ENCODE measurements around the gene HELZ.
"Not testable (repeated sequence)": the region's sequence is repeated elsewhere in the genome, so short reads cannot be mapped to it uniquely, and the experiment has no call there.

HELZ gene

DNA sequence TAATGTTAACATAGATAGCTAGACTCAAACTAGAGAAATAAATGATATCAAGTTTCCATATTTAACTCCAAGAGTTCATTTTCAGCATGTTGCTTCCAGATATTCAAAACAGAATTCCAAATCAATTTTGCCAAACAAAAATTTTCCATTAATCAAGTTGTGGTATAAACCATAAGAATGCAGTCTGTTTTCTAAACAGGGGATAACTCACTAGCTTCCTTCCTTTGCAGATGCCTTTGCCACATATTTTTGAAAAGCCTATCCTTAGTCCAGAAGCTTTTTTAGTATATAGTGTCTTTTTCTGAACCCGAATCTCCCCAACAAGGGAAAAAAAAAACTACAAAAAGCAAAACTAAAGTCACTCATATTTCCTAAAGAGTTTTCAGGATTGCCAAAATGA lies 61.5 kb downstream of the HELZ start:
- DNase-seq = no peak

GRCh38 chr17:67181825-67182224 lies 63.2 kb downstream of the HELZ start:
- DNase-seq = no peak

DNA sequence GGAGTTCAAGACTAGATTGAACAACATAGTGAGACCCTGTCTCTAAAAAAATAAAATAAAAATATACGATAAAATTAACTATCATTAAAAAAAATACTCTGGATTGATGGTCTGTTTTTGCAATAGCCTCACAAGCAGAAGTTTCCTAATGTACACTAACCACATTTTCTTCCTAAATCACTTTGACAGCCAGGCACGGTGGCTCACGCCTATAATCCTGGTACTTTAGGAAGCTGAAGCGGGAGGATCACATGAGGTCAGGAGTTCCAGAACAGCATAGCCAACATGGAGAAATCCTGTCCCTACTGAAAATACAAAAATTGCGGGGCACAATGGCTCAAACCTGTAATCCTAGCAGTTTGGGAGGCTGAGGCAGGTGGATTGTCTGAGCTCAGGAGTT lies 64.7 kb downstream of the HELZ start:
- no peak for DNase-seq

DNA sequence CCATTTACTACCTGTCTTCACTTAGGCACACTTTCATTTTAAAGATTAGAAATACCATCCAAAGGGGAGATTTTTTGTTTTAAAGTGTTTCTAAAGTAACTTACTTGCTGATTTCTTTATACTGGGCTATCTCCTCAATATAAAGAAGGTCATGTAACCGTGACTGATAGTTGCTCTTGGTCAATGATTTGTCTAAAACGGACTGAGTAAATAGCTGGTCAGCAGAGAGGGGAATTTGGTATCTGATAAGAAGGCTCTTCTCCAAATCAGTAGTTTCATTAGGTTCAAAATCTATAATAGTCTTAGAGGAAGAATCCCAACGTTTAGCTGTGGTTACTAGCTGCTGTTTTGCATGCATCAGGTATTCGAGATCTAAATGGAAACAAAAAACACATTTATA lies 66.4 kb downstream of the HELZ start:
- DNase-seq = no peak

- DNase-seq = no peak
Measured at GRCh38 chr17:67177732-67178131, 67.3 kb downstream of the HELZ start.

GRCh38 chr17:67174190-67174589 lies 70.8 kb downstream of the HELZ start:
- no peak for DNase-seq

GRCh38 chr17:67171560-67171959 lies 73.4 kb downstream of the HELZ start:
- DNase-seq = no peak

DNA sequence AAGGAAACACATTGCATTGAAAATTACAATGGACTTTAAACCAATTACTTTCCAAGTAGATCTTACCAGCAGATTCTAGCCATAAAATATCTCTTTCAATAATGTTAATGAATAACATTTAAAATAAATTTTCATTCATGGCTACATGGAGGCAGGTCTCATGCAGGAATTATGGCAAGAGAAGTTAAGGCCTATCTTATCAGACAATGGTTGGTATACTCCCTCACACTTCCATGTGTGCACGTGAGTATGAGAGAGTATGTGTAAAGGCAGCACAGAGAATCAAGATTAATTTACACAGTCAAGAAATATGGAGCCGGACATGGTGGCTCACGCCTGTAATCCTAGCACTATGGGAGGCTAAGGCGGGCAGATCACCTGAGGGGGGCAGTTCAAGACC lies 76.5 kb downstream of the HELZ start:
- DNase-seq = no peak

- no peak for DNase-seq
Measured at GRCh38 chr17:67165201-67165600, 79.8 kb downstream of the HELZ start.

- no peak for DNase-seq
Measured at GRCh38 chr17:67164302-67164701, 80.7 kb downstream of the HELZ start.

GRCh38 chr17:67162771-67163170 lies 82.2 kb downstream of the HELZ start:
- DNase-seq = no peak

DNA sequence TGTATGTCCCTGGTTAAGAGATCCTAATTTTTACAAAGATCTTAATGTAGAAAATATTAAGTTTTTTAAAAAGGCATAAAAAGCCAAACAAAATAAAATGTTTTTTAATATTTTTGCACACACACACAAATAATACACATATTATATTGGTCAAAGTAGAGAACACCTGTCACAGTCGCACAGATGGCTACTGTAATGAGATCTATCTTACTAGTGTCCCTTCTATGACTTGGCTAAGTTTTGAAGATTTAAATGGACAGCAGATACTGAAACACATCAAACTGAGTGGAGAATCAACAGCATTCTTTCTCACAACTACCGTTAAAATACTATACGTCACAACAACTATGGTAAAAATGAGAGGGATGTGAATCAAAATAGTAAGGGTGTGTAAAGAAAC lies 83.4 kb downstream of the HELZ start:
- no peak for DNase-seq

DNA sequence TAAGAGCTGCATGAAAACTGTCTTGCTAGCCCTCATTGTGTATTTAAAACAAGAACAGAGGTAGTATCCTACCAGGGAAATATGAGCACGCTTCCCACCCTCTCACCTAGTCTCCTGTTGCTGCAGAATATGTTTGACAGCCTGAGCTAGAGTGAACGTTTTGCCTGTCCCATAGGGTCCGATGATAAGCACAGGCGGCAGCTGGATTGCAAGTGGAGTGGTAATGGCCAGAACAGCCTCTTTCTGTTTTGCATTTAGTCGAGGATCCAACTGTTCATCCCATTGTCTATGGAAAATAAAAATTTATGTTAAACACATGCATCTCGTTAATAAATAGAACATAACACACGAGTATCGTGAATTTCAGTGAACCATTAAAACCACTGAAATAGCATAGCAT lies 84.2 kb downstream of the HELZ start:
- no peak for DNase-seq

- no peak for DNase-seq
Measured at GRCh38 chr17:67157732-67158639, 87.0 kb downstream of the HELZ start.

- no peak for DNase-seq
Measured at GRCh38 chr17:67156269-67157199, 88.5 kb downstream of the HELZ start.

DNA sequence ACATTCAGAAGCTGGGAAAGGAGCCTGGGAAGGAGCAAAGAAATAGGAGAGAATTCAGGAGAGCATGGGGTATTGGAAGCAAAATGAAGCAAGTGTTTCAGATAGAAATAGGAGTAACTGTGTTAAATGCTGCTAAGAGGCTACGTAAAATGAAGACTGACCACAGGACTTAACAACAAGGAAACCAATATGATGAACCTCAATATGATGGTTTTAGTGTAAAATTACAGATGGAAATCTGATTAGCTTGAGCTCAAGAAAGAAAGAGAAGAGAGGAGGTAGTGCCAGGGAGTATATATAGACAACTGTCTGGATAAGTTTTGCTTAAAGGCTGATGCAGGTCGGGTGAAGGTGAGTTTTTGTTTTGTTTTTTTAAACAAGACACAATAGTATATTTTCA lies 92.2 kb downstream of the HELZ start:
- DNase-seq = no peak

DNA sequence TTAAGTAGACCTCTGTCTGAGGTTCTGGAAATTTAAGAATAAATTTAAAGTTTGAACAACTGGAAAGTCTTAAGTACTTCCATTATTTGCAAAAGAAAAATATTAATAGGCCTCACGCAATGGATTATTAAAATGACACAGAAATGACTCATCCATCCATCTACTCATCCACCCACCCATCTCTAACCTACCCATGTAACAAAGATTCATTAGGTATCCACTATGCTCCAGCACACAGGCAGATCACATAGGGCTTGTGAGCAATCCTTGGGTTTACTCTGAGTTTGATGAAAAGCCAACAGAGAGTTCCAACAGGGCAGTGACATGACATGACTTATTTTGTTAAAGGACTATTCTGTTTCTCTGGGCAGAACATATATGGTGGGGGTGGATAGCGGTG lies 93.3 kb downstream of the HELZ start:
- no peak for DNase-seq

- no peak for DNase-seq
Measured at GRCh38 chr17:67150826-67151225, 94.2 kb downstream of the HELZ start.

GRCh38 chr17:67148352-67148751 lies 96.6 kb downstream of the HELZ start:
- no peak for DNase-seq

DNA sequence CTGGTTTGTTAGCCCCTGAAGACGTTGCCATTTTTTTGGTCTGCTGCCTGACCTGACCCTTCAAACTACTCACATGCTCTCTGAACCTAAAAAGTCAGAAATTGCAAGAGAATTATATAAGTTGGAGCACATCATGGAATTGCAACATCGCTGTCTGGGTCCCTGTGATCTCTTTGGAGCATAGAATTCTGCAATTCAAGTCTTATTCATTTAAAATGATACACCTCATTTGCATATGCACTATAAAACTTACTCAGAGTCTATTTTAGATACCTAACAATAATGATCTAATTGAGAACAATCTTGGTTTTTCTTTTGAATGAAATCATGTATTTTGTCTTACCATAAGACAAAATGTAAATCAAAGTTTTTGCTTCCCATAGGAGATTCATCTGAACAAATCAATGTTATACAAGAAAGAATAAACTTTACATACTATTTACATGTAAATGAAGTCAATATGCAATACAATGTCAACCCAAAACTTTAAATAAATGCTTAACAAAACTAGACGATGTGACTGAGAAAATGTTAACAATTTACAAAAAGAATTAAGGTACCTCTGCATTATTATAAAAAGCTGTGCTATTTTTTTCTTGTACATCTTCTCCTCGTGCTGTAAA lies 99.7 kb downstream of the HELZ start:
- no peak for DNase-seq

DNA sequence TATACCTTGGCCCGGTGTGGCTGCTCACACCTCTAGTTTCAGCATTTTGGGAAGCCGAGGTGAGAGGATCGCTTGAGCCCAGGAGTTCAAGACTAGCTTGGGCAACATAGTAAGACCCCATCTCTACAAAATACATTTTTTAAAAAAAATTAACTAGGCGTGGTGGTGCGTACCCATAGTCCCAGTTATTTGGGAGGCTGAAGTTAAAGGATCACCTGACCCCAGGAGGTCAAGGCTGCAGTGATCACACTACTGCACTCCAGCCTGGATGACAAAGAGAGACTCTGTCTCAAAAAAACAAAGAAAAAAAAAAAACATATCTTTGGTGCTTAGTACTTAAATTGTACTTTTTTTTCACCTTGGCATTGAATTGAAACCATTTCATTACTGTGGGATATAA lies 101.7 kb downstream of the HELZ start:
- no peak for DNase-seq

DNA sequence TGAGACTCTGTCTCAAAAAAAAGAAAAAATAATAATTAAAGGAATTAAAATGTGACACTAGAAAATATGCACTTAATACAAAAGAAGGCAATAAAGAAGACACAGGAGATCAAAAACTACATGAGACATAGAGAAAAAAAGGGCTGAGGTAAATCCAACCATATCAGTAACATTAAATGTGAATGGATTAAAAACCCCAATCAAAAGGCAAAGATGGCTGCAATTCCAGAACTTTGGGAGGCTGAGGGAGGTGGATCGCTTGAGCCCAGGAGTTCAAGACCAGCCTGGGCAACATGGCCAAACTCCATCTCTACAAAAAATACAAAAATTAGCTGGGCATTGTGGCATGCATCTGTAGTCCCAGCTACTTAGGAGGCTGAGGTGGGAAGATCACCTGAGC lies 103.0 kb downstream of the HELZ start:
- DNase-seq = not testable (repeated sequence)

All from KG1 (cell line).